GM18861 (cell line): ENCODE data around the gene LTB4R.
"Not testable (repeated sequence)": the region's sequence is repeated elsewhere in the genome, so short reads cannot be mapped to it uniquely, and the experiment has no call there.

Experiments used
- ATAC-seq: cut with Tn5 transposase; IDR thresholded peaks from one replicate; pipeline ENCODE4 v1.9.1; 2021; ENCODE audit not compliant: unreplicated experiment

Gene LTB4R

DNA sequence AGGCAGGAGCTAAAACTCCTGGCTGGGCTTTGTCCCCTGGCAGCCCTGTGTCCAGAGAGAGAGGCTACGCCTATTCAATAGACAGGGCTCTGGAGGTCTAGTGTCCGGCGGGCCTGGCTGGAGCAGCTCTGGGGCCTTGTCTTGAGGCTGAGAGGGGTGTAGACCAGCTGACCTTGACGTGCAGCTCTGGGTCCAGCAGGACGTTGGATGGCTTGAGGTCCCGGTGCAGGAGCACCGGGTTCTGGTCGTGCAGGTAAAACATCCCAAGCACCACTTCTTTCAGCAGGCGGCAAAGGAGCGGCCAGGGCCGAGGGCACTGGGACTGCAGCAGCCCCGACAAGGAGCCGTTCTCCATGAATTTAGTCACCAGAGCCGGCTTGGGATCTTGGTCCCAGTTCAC, 27.5 kb downstream of the LTB4R start:
- no peak for ATAC-seq

DNA sequence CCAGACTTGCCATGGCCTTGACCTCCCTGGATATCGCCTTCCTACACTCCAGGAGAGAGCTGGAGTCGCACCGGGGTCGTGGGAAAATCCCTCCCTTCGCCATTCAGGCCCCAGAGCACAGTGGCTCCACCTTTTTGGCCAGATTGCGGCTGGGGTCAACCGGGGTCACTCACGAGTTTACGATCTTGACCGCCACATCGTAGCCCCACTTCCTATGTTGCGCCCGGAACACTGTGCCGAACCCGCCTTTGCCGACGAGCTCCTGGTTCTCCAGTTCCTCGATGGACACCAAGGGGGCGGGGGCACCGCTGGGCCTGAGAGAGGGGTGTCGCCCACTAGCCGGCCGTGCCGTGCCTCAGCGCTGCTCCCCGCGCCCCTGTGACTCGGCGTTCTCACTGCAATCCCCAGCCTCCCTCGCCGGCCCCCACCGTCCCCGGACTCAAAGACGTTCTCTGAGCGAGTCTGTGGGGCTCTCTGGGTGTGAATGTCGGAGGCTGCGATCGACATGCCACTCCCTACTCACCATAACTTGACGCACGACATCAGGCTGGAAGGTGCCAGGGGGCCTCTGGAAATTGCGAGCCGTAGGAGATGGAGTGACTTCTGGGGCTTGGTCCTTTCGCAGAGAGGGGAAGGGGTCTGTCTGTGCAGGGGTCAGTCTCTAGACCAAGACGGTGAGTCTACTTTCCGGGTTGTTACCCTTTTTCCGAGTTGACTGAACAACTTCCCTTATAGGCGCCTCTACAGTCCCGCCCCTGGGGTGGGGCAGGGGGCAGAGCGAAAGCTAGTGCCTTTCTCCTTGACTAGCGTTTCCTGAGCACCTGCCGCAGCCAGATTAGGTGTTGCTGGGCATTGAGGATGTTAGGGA, 28.2 kb downstream of the LTB4R start, which contains the start of gene RIPK3:
Gene RIPK3, minus strand, starts transcription at position 708 of the 868 bp plus-strand sequence. Its CDS starts 165 bp downstream, at position 543.
- peak; percentile 72 for ATAC-seq

DNA sequence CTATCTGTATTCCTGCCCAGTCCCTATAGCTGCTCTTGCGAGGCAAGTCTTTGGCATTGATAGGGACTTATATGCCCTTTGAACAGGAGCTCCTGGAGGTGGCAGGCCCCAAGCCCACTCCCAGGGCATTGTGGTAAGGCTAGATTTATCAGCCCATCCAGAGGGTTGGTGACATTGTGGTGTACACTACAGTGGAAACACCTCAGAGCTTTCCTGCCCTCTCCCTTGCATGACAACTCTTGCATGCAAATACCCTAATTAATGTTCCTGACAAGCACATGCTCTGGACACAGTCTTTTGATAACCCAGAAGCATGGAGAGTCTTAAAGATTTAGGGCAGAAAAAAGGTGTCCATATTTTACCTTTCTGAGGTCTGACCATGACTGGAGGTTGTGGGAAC, 29.3 kb downstream of the LTB4R start:
- ATAC-seq, result no peak

DNA sequence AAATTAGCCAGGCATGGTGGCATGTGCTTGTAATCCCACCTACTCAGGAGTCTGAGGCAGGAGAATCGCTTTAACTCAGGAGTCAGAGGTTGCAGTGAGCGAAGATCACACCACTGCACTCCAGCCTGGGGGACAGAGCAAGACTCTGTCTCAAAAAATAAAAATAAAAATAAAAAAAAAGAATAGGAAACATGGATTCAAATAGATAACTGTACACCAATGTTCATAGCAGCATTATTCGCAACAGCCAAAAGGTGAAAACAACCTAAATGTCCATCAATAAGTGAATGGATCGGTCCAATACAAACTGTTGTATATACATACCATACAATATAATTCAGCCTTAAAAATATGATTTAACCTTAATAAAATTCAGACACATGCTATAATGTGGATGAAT, 31.6 kb downstream of the LTB4R start:
- no peak for ATAC-seq

DNA sequence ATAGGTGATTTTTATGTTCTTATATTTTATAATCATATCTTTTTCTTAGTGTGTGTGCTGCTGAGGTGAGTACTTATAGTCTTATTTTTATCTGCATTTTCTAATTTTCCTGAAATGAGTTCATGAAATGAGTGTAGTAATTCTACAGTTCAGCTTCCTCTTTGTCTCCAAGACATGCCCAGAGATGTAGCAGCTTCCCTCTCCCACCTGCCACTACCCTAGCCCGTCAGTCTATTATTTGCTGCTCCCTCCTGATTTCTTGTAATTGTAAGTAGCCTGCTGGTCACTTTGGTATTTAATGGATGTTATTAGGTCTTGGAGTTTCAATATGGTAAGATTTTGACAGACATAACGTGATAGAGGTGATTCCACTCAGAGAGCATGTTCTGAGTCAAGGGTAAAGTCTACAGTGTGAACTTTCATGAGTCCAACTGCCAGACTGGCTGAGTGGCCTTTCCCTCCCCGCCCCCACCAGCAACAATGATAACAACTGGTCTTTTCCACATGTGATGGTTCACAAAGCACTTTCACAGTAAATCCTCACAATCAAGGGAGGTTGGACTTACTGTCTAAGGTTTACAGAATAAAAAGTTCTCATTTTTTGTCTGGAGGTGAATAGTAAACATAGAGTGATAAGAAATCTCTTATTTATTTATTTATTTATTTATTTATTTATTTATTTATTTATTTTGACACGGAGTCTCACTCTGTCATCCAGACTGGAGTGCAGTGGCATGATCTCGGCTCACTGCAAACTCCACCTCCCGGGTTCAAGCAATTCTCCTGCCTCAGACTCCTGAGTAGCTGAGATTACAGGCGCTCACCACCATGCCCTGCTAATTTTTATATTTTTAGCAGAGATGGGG, 32.7 kb downstream of the LTB4R start:
- no peak for ATAC-seq

DNA sequence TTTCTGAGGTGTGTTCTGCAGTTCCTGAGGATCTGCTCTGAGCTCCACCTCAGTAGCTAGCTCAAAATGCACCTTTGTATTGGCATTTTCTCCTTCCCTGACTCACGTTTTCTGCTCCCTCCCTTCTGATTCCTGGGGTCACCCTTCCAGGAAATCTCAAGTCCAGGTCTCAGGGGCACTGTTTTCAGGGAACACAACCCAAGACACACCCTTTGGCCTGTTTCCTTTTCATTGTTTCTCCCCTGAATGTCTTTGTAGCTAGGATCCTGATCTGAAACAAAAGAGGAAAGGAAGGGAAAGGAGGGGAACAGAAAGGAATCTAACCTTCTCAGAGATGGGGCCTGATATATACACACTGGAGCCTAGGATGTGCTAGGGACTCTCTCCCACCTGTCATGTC, 35.8 kb downstream of the LTB4R start:
- ATAC-seq, result no peak

DNA sequence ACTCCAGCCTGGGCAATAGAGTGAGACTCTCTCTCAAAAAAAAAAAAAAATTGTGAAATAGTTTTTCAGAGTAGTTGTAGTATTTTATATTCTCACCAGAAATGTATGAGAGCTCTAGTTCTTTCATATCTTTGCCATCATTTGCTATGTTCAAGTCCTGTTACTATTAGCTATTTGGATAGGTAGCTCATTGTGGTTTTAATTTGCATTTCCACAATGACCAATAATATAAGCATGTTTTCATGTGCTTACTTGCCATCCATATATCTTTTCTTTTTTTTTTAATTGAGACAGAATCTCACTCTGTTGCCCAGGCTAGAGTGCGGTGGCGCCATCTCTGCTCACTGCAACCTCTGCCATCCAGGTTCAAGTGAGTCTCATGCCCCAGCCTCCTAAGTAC, 36.9 kb downstream of the LTB4R start:
- no peak for ATAC-seq

DNA sequence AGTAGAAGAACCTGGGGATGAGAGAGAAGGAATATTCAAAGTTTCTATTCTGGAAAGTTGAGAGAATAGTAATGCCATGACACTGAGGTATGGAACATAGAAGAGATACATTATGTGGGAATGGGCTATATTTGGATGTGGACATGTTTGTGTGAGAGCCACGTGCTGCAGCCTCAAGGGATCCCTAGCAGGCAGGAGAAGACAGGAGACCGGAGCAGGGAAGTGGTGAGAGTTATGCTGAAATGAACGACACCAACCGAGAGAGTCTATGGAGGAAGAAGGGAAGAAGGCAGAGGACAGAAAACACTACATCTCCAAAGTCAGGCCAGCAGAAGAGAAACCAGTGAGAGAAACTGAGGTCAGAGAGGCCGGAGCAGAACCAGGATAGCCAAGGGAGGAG, 38.4 kb downstream of the LTB4R start:
- ATAC-seq, result no peak

DNA sequence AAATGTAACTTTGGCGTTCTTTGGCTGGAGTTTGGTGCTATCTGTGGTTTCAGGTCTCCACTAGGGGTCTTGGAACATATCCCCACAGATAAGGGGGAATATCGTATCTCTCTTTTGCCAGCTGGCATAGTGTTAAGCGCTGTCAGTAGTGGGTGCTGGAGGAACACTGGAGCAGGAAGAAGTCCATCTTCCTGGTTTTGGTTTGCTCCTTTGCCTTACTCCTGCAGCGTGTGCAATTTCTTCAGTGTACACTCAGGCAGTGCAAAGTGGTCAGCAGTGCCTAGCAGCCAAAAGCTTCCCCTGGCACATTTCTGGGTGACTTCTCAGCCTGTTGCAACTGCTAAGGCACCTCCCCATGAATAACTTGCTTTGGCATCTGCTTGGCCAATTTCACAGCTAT, 40.2 kb downstream of the LTB4R start:
- no peak for ATAC-seq

DNA sequence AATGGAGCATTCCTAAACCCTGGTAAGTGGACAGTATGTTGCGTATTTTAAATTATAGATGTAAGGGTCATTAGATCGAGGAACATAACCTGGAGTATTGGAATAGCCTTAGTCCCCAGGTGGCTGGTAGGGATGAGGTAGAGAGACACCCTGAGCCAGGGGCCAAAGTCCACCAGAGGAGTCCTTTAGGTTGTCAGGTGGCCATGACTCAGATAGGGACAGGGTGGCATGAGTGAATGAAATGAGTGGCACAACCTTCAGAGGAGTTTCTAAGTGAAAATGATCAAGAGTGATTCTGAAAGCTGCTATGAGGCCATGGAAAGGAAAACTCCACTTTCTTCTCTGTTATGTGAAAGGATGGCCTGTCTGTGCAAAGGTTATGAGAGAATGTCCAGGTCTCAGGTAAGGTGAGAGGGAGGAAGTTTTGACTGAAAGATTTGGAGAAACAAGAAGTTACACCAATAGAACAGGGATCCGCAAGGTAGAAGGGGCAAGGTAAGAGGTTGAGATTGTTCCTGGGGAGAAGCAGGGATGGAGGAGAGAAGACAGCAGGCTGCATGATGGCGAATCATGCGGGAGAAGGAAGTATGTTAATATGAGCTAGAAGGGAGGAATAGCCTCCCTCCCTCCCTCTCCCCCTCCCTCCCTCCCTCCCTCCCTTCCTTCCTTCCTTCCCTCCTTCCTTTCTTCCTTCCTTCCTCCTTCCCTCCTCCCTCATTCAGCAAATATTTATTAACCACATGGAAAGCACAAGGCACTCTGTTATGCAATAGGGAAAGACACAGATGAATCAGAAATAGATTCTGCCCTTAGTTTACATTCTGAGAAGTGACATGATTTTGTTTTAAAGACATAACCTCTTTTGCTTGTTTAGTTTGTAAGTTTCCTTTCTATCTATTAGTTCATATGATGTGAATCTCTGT, 42.5 kb downstream of the LTB4R start:
- no peak for ATAC-seq

DNA sequence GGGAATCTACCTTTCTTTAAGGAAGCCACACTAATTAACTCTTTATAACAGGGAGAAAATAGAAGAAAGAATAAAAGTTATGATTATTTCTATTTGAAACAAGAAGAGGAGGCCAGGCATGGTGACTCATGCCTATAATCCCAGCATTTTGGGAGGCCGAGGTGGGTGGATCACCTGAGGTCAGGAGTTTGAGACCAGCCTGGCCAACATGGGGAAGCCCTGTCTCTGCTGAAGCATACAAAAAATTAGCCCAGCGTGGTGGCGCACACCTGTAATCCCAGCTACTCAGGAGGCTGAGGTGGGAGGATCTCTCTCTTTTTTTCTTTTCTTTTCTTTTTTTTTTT, 43.2 kb downstream of the LTB4R start:
- ATAC-seq, result not testable (repeated sequence)

DNA sequence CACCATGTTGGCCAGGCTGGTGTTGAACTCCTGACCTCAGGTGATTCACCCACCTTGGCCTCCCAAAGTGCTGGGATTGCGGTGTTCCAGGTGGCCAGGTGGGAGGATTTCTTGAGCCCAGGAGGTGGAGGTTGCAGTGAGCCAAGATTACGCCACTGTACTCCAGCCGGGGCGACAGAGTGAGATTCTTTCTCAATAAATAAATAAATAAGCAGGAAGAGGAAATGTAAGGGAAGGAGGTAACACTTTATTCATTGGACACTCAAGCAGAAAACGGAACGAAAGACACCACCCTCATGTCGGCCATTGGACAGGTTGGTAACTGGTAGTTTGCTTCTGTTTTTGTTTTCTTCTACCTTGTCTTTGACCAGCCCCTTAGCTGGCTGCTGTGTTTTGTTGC, 43.7 kb downstream of the LTB4R start:
- ATAC-seq, result no peak

DNA sequence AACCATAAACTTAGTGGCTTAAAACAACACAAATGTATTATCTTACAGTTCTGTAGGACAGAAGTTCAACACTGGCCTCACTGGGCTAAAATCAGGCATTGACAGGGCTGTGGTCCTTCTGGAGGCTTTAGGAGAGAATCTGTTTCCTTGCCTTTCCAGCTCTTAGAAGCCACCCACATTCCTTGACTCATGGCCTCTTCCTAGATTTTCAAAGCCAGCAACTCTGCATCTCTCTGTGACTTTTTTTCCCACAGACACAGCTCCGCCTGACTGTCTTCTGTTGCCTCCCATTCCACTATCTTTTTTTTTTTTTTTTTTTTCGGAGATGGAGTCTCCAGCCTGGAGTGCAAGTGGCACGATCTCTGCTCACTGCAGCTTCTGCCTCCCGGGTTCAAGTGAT, 44.9 kb downstream of the LTB4R start:
- ATAC-seq, result no peak

DNA sequence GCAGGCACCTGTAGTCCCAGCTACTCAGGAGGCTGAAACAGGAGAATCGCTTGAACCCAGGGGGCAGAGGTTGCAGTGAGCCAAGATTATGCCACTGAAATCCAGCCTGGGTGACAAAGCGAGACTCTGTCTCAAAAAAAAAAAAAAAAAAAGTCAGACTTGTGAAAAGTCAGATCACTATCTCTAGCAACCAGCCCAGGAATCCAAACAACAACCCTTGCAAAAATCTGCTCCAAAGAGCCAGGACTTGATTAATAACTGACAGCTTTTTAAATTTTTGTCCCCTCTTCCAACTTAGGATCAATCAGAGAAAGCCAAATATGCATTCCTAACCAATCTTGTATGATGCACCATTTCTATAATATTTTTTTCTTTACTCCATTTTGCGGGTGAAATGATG, 49.0 kb downstream of the LTB4R start:
- no peak for ATAC-seq

DNA sequence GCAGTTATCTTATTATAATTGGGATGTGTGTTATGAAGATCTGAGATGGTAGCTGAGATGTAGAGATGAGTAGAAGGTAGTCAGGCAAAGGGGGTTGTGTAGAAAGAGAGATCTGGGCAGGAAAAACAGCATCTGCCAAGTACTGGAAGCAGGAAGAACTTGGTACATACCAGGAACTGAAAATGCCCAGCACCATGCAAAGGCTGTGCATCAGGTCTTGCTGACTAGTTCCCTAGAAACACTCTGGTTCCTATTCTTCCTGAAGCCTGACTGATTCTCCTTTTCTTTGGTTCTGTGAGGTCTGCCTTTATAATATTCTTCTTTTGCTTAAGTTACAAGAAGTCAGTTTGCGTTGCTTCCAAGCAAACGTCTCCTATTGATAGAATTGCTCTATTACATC, 50.0 kb downstream of the LTB4R start:
- no peak for ATAC-seq

DNA sequence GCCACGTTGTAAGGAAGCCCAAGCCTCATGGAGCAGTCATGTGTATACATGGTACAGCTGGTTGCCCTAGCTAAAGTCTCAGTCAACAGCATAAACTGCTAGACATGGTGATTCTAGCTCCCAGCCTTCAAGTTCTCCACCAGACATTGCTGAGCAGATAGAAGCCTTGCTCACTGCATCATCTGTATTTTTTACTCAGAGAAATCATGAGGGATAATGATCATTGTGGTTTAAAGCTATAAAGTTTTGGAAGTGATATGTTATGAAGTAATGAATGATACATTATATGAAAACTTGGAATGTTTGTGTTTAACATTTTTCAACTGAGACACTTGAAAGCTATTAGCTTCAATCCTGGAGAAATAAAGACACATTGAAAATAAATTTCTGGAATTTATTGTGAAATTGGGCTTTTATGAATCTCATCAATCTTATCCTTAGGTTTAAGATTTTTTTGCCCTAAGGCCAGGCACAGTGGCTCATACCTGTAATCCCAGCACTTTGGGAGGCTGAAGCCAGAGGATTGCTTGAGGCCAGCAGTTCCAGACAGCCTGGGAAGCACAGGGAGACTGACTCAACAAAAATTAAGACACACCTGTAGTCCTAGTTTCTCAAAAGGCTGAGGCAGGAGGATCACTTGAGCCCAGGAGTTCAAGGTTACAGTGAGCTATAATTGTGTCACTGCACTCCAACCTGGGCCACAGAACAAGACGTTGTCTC, 51.1 kb downstream of the LTB4R start:
- ATAC-seq, result no peak

DNA sequence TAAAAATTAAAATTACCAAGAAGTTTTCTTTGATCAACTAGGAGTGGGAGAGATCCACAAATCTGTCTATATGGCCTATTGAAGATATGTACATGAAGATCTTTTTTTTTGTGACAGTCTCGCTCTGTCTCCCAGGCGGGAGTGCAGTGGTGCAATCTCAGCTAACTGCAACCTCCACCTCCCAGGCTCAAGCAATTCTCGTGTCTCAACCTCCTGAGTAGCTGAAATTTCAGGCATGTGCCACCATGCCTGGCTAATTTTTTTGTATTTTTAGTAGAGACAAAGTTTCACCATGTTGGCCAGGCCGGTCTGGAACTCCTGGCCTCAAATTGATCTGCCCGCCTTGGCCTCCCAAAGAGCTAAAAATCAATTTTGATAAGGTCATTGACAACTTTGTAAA, 52.1 kb downstream of the LTB4R start:
- no peak for ATAC-seq

DNA sequence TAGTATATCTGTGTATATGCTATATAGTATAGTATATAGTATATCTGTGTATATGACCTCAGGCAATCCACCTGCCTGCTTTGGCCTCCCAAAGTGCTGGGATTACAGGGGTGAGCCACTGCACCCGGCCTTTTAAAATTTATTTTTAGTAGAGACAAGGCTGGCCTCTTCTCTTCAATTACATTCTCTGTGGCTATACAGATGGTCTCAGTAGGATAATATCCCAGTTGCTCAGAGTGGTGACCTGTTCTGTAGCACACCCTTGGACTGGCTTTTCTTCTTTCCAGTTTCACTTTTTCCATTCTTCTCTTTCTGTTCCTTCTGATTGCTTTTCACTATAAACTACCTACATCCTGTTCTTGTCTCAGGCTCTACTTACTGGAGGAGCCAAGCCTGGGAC, 53.5 kb downstream of the LTB4R start:
- ATAC-seq, result no peak

DNA sequence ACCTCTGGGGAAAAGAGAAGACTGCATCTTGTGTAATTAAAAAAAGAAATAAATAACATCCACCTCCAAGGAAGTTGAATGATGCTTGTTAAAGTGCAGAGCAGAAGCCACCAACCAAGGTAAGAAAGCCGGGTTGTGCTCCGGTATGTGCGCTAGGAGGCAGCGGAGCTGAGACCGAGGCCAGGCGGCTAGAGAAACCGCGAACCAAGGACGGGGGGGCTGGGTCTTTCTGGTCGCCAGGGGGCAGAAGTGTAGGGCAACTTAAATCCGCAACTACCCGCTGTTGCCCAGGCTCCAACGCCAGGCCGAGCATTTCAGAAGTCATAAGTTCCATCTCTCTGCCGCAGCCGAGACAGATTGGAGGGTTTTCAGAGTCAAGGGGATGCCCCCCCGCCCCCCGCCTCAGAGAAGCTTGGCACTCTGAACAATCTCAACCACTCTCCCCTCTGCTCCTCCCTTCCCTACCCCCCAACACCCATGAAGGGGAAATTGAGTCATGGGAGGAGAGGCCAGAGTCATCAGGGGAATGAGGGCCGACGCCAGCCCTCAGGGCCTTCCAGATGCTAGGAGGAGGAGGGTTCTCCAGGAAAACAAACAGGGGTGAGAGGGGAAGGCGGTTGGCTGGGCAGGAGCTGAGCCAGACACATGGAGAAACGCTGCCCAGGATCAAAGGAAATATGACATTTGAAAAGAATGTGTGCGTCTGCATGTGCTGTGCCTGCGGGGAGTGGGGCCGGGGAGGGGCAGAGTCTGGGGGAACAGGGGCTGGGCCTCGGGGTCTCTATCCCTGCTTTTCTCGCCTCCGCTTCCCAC, 54.5 kb downstream of the LTB4R start:
- ATAC-seq, result no peak

DNA sequence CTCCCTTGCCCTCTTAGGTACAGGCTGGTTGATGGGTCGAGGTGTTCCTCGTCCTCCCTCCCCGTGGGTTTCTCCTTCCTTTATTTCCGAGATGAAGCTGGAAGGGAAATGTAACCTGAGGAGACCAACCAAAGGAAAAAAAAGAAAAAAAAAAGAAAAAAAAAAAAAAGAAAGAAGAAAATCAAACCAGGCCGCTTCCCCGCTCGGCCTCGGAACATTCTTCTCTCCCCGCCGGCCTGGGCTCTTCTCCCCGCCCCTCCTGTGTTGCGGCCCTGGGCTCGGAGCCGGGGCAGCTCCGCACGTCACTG, 55.1 kb downstream of the LTB4R start:
- no peak for ATAC-seq
